Aorta (tissue), 5 donors: ENCODE measurements around the gene C16orf46. TPM values are rescaled to one million over a fixed set of nuclear protein-coding genes. Genes with fewer than 3 reads are reported as not detected.

ENCODE experiments used
- ATAC-seq: fragments of 200-7000 bp; cut with Tn5 transposase; one replicate; pipeline ENCODE4 v1.9.1; 2022; ENCODE audit warnings: moderate library complexity; ENCODE audit not compliant: low FRiP score
- DNase-seq, 2 donors: peaks; one replicate each; pipeline ENCODE4 v3.0.0-alpha.2; 2020
- H3K27ac ChIP-seq, 2 donors: one replicate each; pipeline ENCODE4 v1.5.1; 2013; ENCODE audit warnings: low read length in 2 of 2, mild to moderate bottlenecking in 2 of 2, moderate library complexity in 2 of 2, control low read depth in 1 of 2, inconsistent platforms in 1 of 2, low read depth in 1 of 2
- H3K27me3 ChIP-seq, 2 donors: one replicate each; pipeline ENCODE4 v1.6.1; 2013; ENCODE audit warnings: control low read depth in 1 of 2, low read length in 1 of 2, mild to moderate bottlenecking in 1 of 2, moderate library complexity in 1 of 2; ENCODE audit not compliant: insufficient read depth in 2 of 2, control insufficient read depth in 1 of 2
- H3K36me3 ChIP-seq, 2 donors: one replicate each; pipeline ENCODE4 v1.6.1; 2013; ENCODE audit warnings: control low read depth in 1 of 2, low read length in 1 of 2, mild to moderate bottlenecking in 1 of 2; ENCODE audit not compliant: insufficient read depth in 2 of 2, control insufficient read depth in 1 of 2
- H3K4me1 ChIP-seq, 2 donors: one replicate each; pipeline ENCODE4 v1.6.1; 2013; ENCODE audit warnings: low read length in 2 of 2, control low read depth in 1 of 2, mild to moderate bottlenecking in 1 of 2, moderate library complexity in 1 of 2; ENCODE audit not compliant: insufficient read depth in 2 of 2, control insufficient read depth in 1 of 2
- H3K4me3 ChIP-seq, 2 donors: one replicate each; pipeline ENCODE4 v1.5.1; 2013; ENCODE audit warnings: low read length in 2 of 2, control low read depth in 1 of 2, mild to moderate bottlenecking in 1 of 2
- H3K9me3 ChIP-seq: one replicate; pipeline ENCODE4 v1.6.1; 2013; ENCODE audit warnings: mild to moderate bottlenecking, low read length; ENCODE audit not compliant: control insufficient read depth
- WGBS, 2 donors: extraction: QIAGEN DNeasy Blood & Tissue Kit; methylation state at CpG; one replicate each; pipeline ENCODE4 v1.1.7; 2013; 5-methylcytosine and 5-hydroxymethylcytosine counted together
- intact Hi-C, 2 donors: fragments of 100-400 bp; cut with DNase I; formaldehyde crosslinking; loops; one replicate each; pipeline versions ENCODE4 v1.14.2 to v1.15.0; 2022
- polyA plus RNA-seq, 2 donors: library from polyadenylated mRNA; stranded (reverse); fragments of 200-250 nt; gene quantifications; one replicate each; pipeline ENCODE4 v1.2.3, GENCODE V29; 2013
- total RNA-seq, 2 donors: library from RNA; stranded (reverse); fragmentation: NEBNext Ultra II Directional; extraction: Animal tissue kit (Norgen Biotek cat#: 25700); gene quantifications; one replicate each; pipeline ENCODE4 v1.2.1, GENCODE V29; 2021
- donor health status: healthy with polysubstance abuse.
- donor health status: Bipolar disorder and iron deficiency.
- donor health status: DM: no; HTN: no; CAD: no.
- donor health status: DM: no; HTN: no; CAD: no.
- donor health status: DM: yes; HTN: yes; CAD: no.

Gene C16orf46
- total and polyA plus RNA-seq, 4 donors = 0.24 to 0.49 (median 0.35) TPM

DNA sequence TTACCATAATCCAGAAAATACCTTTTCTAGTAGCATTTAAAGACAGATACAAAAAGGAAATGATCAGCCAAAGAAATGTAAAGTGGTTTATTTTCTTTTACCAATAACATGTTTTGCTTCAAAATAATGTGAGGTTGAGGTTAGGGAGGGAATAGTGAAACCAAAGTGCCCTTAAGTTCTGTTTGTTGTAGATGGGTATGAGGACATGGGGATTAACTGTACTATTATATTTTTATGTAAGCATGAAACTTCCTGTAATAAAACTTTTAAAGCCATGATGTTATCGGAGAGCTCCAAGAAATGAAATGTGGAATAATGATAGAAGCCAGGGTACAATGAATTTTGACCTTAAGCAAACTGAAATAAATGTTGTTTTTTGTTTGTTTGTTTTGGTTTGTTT lies 9.9 kb downstream of the C16orf46 start:
- DNase-seq = no peak
- Histone ChIP-seq H3K36me3 (no peaks in the 10 kb centered on the region), H3K27me3 (peaks cover 0 to 2% of the 10 kb centered on the region in 2 donors)

DNA sequence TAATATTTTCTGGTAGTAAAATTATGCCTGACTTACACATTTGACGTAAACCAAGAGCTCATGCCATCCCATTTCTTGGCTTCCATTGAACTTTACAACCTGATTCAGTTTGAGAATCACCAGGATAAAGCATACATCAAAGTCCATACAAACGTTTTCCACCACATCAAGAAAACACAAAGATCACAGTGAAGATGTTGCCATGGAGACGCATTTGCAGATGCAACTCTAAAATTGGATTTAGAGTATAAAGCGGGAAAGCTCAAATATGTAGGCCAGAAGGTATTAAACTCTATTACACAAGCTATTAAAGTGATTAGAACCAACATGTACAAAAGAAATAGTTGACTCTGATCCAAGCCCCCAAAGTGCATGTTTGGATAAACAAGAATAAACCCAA lies 10.4 kb downstream of the C16orf46 start:
- intact Hi-C loops = no loop called here
- peaks cover 0 to 2% of the 10 kb centered on the region in 2 donors for H3K27me3 ChIP-seq
- WGBS, 2 donors = 76 to 78% methylated on average over 4 of the region's 4 CpGs

More for the DNA sequence above, 9.9 kb downstream of the C16orf46 start:
- 78 to 81% methylated on average over 1 of the region's 1 CpG for WGBS, 2 donors
- no peak for ATAC-seq
- no peak overlapping the region for H3K4me3 ChIP-seq
- intact Hi-C loops = no loop called here
- H3K27ac ChIP-seq = no peak overlapping the region
- H3K9me3 ChIP-seq = no peaks in the 10 kb centered on the region
- no peaks in the 10 kb centered on the region for H3K4me1 ChIP-seq

DNA sequence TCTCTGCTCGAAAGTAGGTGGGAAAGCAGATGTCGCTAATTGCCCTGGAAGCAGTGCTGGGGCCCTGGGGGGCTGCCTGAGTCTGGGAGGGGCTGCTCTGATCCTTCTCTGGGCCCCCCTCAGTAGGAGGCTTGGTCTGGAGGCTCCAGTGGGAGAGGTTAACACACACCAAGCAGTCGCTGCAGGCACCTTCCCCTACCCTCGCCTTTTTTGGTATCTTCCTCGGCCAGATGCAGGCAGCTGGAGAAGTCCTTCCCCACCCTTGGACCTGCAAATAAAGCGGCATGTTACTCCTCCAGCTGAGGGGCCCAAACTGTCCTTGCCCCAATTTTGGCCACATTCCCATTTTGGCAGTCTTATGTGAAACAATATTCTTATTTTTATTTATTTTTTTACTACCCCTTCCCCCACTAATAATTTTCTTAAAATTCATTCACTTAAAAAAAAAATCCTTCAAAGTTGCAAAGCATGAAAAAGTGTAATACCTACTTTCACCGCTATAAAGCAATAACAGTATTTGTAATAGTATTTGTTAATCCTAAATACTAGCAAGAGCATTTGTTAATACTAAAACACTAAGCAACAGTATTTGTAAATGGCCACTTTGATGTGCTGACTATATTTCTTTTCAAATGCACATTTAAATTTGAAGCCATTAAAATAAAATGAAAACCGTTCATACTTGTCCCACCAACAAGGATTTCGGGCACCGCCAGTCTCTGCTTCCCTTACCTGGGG lies 15.0 kb downstream of the C16orf46 start:
- 85 to 89% methylated on average over 10 of the region's 10 CpGs for WGBS, 2 donors
- ATAC-seq = no peak
- H3K27ac ChIP-seq = no peak overlapping the region
- H3K4me3 ChIP-seq = no peak overlapping the region
- H3K27me3 ChIP-seq = no peaks in the 10 kb centered on the region
- DNase-seq = no peak
- intact Hi-C loops = no loop called here
- H3K9me3 ChIP-seq = no peaks in the 10 kb centered on the region
- H3K36me3 ChIP-seq = no peaks in the 10 kb centered on the region
- no peaks in the 10 kb centered on the region for H3K4me1 ChIP-seq

More for the DNA sequence above, 10.4 kb downstream of the C16orf46 start:
- DNase-seq = no peak
- Histone ChIP-seq H3K4me1 (no peaks in the 10 kb centered on the region), H3K4me3 (no peak overlapping the region), H3K36me3 (no peaks in the 10 kb centered on the region), H3K9me3 (no peaks in the 10 kb centered on the region), H3K27ac (no peak overlapping the region)
- ATAC-seq = no peak

DNA sequence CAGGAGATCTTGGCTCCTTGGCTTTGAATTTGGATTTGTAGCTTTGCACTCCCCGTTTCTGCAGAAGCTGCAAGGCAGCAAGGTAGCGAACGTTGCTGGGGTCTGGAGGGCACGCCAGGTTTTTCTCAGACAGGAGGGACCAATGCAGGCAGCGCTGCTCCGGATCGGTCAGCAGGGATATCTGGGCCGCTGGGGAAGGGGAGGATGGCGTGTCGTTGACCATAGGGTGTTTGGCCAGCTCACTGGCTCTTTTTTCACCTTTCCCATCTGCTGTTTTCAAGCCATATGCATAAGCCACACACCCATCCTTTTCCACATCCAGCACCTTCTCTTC lies 15.8 kb downstream of the C16orf46 start:
- Histone ChIP-seq H3K27me3 (no peaks in the 10 kb centered on the region), H3K36me3 (no peaks in the 10 kb centered on the region), H3K27ac (no peak overlapping the region), H3K9me3 (no peaks in the 10 kb centered on the region), H3K4me1 (no peaks in the 10 kb centered on the region), H3K4me3 (no peak overlapping the region)
- WGBS, 2 donors = 78 to 83% methylated on average over 10 of the region's 10 CpGs
- ATAC-seq = no peak
- DNase-seq = no peak
- intact Hi-C loops = no loop called here

DNA sequence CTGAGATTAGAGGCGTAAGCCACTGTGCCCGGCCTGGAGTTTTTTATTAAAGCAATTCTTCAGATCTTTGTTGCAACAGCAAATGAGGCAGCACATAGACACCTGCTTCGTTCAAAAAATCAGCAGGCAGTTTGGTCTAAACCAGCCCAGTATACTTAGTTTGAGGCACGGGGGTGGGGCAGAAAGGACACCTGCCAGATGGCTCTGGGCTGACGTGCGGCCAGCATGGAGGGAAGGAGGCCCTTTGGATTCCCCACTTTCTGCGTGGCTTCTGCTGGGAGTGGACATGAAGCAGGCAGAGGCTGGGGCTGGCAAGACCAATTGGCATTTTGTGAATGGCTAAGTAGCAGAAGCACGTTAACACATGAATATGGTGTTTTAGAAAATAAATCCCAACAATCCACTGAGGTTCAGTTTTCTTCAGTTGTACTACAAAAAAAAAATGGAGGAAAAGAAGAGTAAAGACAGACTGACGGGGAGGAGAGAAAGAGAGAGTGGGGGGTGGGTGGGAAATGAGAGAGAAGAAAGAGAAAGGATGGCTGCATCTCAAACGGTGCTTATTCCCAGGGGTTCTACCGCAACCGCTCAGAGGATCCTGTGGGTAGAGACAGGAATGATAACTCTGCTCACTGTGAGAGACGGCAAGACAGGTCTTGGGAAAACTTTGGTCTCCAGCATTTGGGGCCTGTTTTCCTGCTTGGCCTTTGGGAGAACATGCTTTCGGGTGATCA lies 16.3 kb downstream of the C16orf46 start:
- H3K9me3 ChIP-seq = no peaks in the 10 kb centered on the region
- H3K36me3 ChIP-seq = no peaks in the 10 kb centered on the region
- no peak overlapping the region for H3K27ac ChIP-seq
- no peaks in the 10 kb centered on the region for H3K27me3 ChIP-seq
- no peak overlapping the region for H3K4me3 ChIP-seq
- no peak for DNase-seq
- 74 to 81% methylated on average over 14 of the region's 14 CpGs for WGBS, 2 donors
- intact Hi-C loops = no loop called here
- no peaks in the 10 kb centered on the region for H3K4me1 ChIP-seq
- no peak for ATAC-seq

DNA sequence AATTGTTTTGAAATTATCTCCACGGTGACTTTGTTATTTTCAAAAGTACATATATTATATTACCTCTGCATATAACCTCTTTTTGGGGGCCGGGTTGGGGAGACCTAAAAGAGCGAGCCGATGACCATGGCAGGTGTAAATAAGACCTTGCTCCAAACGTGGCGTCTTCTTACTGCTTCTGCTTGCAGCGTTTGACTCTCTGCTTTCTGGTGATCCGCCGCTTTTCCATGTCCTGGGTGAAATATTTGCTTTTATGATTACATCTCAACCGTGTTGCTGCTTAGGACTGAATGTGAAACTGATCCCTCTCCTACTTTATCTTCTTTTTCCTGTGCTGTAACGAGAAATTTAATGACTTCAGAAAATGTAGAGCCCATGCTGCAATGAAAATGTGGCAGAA lies 23.3 kb downstream of the C16orf46 start:
- no peaks in the 10 kb centered on the region for H3K4me1 ChIP-seq
- no peaks in the 10 kb centered on the region for H3K36me3 ChIP-seq
- no peak overlapping the region for H3K27ac ChIP-seq
- DNase-seq (no peak), ATAC-seq (no peak)
- H3K27me3 ChIP-seq = no peaks in the 10 kb centered on the region
- intact Hi-C loops = no loop called here
- no peaks in the 10 kb centered on the region for H3K9me3 ChIP-seq
- H3K4me3 ChIP-seq = no peak overlapping the region
- WGBS, 2 donors = 81 to 84% methylated on average over 11 of the region's 11 CpGs

DNA sequence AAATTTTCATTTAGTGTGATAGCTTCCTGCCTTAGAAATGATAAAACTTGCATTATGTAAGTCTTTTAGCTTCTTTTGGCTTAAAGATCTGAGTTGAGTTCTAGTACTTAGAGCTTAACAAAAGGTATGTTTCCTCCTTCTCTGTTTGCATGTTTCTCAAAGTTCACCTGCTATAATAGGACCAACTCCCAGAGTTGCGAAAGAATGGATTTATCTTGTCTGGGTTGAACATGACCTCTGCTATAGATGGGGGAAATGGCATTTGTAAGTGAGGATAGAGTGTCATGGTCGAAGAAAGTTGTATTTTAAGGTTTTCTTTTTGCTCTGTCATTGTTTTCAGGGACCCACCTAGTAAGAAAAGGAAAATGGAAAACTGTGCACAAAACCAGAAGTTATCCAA lies 34.2 kb downstream of the C16orf46 start:
- H3K36me3 ChIP-seq = peaks cover 7 to 9% of the 10 kb centered on the region in 2 donors

DNA sequence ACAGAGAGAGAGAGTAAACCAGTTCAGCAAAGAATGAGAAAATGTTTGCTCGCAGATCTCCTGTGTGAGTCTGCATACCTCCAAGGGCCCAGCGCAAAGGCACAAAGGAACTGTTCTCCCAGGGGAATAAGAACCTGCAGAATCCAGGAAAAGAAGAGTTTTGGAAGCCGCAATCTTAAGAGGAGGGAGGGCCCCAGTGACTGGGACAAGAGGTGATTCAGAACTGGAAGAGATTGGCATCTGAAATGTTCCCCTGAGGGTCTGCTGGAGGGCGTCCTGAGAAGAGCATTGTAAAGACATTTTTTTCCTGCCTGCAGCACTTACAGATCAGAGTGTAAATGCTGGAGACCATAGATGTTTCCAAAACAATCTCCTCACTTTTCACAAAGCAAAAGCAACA lies 35.3 kb downstream of the C16orf46 start:
- Histone ChIP-seq H3K9me3 (no peaks in the 10 kb centered on the region), H3K4me1 (peaks cover 4 to 7% of the 10 kb centered on the region in 2 donors), H3K27ac (no peak overlapping the region), H3K27me3 (no peaks in the 10 kb centered on the region), H3K36me3 (peaks cover 7 to 9% of the 10 kb centered on the region in 2 donors), H3K4me3 (no peak overlapping the region)
- DNase-seq (no peak), ATAC-seq (no peak)
- intact Hi-C loops = loop anchor here in 1 of 2 donors (1.0 kb wide), 1 partner anchor 14 kb away; no protein-coding TSS in a partner anchor
- 80 to 85% methylated on average over 4 of the region's 4 CpGs for WGBS, 2 donors

More for the DNA sequence above, 34.2 kb downstream of the C16orf46 start:
- Histone ChIP-seq H3K9me3 (no peaks in the 10 kb centered on the region), H3K27me3 (no peaks in the 10 kb centered on the region), H3K4me1 (no peaks in the 10 kb centered on the region), H3K4me3 (no peak overlapping the region), H3K27ac (no peak overlapping the region)
- 95 to 99% methylated on average over 2 of the region's 2 CpGs for WGBS, 2 donors
- intact Hi-C loops = no loop called here
- ATAC-seq (no peak), DNase-seq (no peak)

DNA sequence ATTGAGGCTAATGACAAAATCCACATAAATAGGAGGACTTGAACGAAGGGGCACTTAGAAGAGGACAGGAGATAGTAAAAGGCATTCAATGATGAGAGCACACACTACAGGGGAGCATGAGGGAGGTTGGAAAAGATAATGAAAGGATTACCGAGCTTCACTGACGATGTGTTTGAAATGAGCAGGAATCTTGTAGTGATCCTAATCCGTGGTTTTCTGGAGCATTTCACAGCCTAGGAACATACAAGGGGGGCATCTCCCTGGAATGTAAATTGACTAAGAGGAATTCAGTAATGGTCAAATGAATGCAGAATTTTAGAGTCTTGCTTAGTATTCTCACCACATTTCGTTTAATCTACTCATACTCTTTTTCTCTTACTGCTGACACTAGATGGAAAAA lies 36.2 kb downstream of the C16orf46 start:
- H3K4me3 ChIP-seq = no peak overlapping the region
- intact Hi-C loops = loop anchor here in 1 of 2 donors (1.0 kb wide), 1 partner anchor 14 kb away; no protein-coding TSS in a partner anchor
- no peak overlapping the region for H3K27ac ChIP-seq
- ATAC-seq (no peak), DNase-seq (no peak)
- H3K4me1 ChIP-seq = peaks cover 4 to 7% of the 10 kb centered on the region in 2 donors
- 92% methylated on average over 5 of the region's 5 CpGs for WGBS, 2 donors
- no peaks in the 10 kb centered on the region for H3K9me3 ChIP-seq
- H3K36me3 ChIP-seq = peaks cover 7 to 9% of the 10 kb centered on the region in 2 donors
- H3K27me3 ChIP-seq = no peaks in the 10 kb centered on the region
